ENCODE measurements around the gene GNA12. TPM values are rescaled to one million over a fixed set of nuclear protein-coding genes. Genes with fewer than 3 reads are reported as not detected.

GNA12 gene
- total RNA-seq, 1 donor from 2014 or later, result 54.6 TPM

DNA sequence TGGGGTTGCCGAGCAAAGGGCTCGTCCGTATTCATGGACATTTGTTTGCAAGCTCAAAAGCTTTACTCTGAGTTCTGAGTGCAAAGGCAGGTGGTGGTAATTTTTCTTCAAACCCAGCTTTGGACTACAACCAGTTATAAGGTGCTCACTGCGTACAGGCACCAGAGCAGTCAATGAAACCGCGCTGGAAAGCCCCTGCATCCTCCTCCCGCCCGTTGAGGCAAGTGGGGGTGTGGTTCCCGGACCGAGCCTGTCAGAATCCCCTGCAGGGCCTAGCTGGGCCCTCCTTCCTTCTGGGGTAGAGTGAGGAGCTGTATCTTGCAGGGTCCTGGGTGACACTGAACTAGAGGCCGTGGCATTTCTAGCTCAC lies 133.8 kb downstream of the GNA12 start:
- ATAC-seq (ENCODE audit: low read depth) (peak; percentile 74), DNase-seq (peak; percentile 66)
- Mint-ChIP-seq H3K9me3 (no peaks in the 10 kb centered on the region), H3K27me3 (no peaks in the 10 kb centered on the region), H3K4me3 (peak overlapping the region; percentile 88), H3K36me3 (ENCODE audit: low read depth) (peaks cover 13% of the 10 kb centered on the region), H3K27ac (peak overlapping the region; percentile 94), H3K4me1 (peaks cover 47% of the 10 kb centered on the region)
- ChIA-PET CTCF (interaction anchor here (0.8 to 3.3 kb wide), 32 partner anchors 9 to 444 kb away, joined by 3 to 66 read pairs (median 5); no protein-coding TSS in a partner anchor), POLR2A (interaction anchor here (0.6 to 4.0 kb wide), 45 partner anchors 9 to 1140 kb away, joined by 3 to 118 read pairs (median 6); partner anchors contain the start of genes AMZ1, BRAT1, PSMG3 and TTYH3)
- intact Hi-C loops (cut with micrococcal nuclease), result loop anchor here (2.0 kb wide), 1 partner anchor 79 kb away; the partner anchor contains the start of gene TTYH3
- TF ChIP-seq, protein P1, sequence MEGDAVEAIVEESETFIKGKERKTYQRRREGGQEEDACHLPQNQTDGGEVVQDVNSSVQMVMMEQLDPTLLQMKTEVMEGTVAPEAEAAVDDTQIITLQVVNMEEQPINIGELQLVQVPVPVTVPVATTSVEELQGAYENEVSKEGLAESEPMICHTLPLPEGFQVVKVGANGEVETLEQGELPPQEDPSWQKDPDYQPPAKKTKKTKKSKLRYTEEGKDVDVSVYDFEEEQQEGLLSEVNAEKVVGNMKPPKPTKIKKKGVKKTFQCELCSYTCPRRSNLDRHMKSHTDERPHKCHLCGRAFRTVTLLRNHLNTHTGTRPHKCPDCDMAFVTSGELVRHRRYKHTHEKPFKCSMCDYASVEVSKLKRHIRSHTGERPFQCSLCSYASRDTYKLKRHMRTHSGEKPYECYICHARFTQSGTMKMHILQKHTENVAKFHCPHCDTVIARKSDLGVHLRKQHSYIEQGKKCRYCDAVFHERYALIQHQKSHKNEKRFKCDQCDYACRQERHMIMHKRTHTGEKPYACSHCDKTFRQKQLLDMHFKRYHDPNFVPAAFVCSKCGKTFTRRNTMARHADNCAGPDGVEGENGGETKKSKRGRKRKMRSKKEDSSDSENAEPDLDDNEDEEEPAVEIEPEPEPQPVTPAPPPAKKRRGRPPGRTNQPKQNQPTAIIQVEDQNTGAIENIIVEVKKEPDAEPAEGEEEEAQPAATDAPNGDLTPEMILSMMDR (IDR thresholded peaks at IDR 0.05), result no peak

DNA sequence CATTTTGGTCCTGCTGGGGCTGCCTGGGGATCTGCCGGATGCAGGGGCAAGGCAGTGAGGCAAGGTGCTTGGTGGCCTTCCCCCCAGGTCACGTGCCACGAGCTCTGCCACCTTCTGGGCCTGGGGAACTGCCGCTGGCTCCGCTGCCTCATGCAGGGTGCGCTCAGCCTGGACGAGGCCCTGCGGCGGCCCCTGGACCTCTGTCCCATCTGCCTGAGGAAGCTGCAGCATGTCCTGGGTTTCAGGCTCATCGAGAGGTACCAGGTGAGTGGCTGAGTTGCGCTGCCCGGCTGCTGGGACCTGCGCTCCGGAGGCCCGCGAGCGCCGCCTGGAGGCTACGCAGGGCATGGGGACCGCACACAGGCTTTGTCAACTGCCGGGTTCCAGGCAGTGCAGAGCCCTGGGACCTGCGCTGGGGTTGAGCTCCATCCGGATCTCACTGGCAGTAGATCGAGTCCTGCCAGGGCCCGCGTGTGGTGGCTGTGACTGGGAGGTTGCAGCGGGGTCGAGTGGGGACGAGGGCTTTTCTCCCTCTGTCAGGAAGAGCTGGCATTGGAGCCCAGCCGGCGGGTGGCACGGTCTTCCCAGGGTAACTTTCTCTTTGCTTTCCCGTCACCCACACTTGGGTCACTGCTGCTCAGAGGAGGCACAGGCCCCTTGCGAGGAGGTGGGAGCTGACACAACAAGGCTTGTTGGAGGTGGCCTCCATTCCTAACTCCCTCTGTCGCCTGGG lies 134.4 kb downstream of the GNA12 start:
- peaks cover 41% of the 10 kb centered on the region for H3K4me1 Mint-ChIP-seq
- peak overlapping the region; percentile 88 for H3K4me3 Mint-ChIP-seq
- TF ChIP-seq, protein P1 (IDR thresholded peaks at IDR 0.05), result peak; percentile 75
- H3K27ac Mint-ChIP-seq, result peak overlapping the region; percentile 94
- no peaks in the 10 kb centered on the region for H3K27me3 Mint-ChIP-seq
- peaks cover 10% of the 10 kb centered on the region for H3K36me3 Mint-ChIP-seq (ENCODE audit: low read depth)
- ChIA-PET CTCF (interaction anchor here (0.7 to 3.3 kb wide), 33 partner anchors 10 to 445 kb away, joined by 3 to 66 read pairs (median 5); no protein-coding TSS in a partner anchor), POLR2A (interaction anchor here (0.6 to 4.0 kb wide), 47 partner anchors 9 to 1139 kb away, joined by 3 to 118 read pairs (median 6); partner anchors contain the start of genes AMZ1, BRAT1, PSMG3 and TTYH3)
- H3K9me3 Mint-ChIP-seq, result no peaks in the 10 kb centered on the region
- peak; percentile 81 for DNase-seq
- ATAC-seq (ENCODE audit: low read depth), result peak; percentile 79
- intact Hi-C loops (cut with micrococcal nuclease), result loop anchor here (1.0 to 2.0 kb wide), 8 partner anchors 10 to 258 kb away; partner anchors contain the start of gene TTYH3

DNA sequence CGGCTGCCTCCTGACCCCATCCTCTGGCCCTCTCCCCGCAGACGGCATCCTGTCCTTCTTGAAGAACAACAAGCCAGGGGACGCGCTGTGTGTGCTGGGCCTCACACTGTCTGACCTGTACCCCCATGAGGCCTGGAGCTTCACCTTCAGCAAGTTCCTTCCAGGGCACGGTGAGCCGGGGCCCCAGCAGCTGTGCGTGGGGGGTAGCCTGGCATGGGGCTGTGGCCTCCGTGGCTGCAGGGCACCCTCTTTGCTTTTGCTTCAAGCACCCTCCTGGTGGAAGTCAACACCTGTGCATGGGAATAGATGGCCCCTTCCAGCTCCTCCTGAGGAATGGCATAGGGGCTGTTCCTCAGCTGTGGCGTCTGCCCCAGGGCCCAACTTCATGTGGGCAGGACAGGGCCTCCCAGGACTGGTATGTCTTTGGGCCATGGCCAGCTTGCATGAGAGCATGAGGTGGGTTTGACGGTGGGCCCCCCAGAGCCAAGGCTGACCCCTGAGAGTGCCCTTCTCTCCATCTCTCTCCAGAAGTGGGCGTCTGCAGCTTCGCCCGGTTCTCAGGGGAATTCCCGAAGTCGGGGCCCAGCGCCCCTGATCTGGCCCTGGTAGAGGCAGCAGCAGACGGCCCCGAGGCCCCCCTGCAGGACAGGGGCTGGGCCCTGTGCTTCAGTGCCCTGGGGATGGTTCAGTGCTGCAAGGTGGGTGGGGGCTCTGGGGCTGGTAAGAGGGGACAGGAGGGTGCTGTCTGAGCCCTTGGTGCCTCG lies 135.4 kb downstream of the GNA12 start:
- Mint-ChIP-seq H3K9me3 (no peaks in the 10 kb centered on the region), H3K27ac (peak overlapping the region; percentile 56), H3K27me3 (no peaks in the 10 kb centered on the region), H3K4me3 (peak overlapping the region; percentile 88), H3K4me1 (peaks cover 31% of the 10 kb centered on the region), H3K36me3 (ENCODE audit: low read depth) (peaks cover 7% of the 10 kb centered on the region)
- DNase-seq, result no peak
- ChIA-PET POLR2A (interaction anchor here (0.6 to 4.0 kb wide), 24 partner anchors 9 to 302 kb away, joined by 3 to 118 read pairs (median 10); no protein-coding TSS in a partner anchor), CTCF (interaction anchor here (0.7 to 3.3 kb wide), 22 partner anchors 10 to 302 kb away, joined by 3 to 66 read pairs (median 8); no protein-coding TSS in a partner anchor)
- no peak for ATAC-seq (ENCODE audit: low read depth)
- TF ChIP-seq, protein P1 (IDR thresholded peaks at IDR 0.05), result no peak
- intact Hi-C loops (cut with micrococcal nuclease), result loop anchor here (1.0 to 2.0 kb wide), 7 partner anchors 9 to 257 kb away; no protein-coding TSS in a partner anchor

DNA sequence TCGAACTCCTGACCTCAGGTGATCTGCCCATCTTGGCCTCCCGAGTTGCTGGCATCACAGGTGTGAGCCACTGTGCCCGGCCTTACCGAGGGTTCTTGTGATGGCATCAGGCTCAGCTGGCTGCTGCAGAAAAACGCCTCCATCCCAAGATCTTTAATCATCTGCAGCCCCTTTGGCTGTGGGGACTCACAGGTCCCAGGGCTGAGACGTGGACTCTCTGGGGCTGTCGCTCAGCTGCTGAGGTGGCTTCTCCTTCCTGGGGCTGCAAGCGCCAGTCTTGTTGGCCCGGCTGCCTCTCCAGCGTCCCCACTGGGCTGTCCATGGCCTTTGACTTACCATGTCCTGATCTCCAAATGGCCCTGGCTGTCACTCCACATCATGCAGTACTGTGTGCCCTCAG lies 136.1 kb downstream of the GNA12 start:
- TF ChIP-seq, protein P1 (IDR thresholded peaks at IDR 0.05), result no peak
- DNase-seq (no peak), ATAC-seq (ENCODE audit: low read depth) (no peak)
- H3K4me1 Mint-ChIP-seq, result peaks cover 29% of the 10 kb centered on the region
- no peak overlapping the region for H3K27ac Mint-ChIP-seq
- H3K9me3 Mint-ChIP-seq, result no peaks in the 10 kb centered on the region
- ChIA-PET POLR2A (interaction anchor here (2.4 to 4.0 kb wide), 5 partner anchors 9 to 197 kb away, joined by 14 to 118 read pairs (median 22); no protein-coding TSS in a partner anchor), CTCF (interaction anchor here (3.1 to 3.3 kb wide), 3 partner anchors 9 to 36 kb away, joined by 31 to 66 read pairs (median 43); no protein-coding TSS in a partner anchor)
- no peak overlapping the region for H3K4me3 Mint-ChIP-seq
- no peaks in the 10 kb centered on the region for H3K27me3 Mint-ChIP-seq
- intact Hi-C loops (cut with micrococcal nuclease), result loop anchor here (2.0 kb wide), 1 partner anchor 99 kb away; no protein-coding TSS in a partner anchor
- peaks cover 3% of the 10 kb centered on the region for H3K36me3 Mint-ChIP-seq (ENCODE audit: low read depth)

All from activated B cell treated with CpG ODN at 0.5 μM for 24 hours (primary cell).